ENCODE data around the gene PRUNE2. TPM values are rescaled to one million over a fixed set of nuclear protein-coding genes. Genes with fewer than 3 reads are reported as not detected.
"Not testable (repeated sequence)": the region's sequence is repeated elsewhere in the genome, so short reads cannot be mapped to it uniquely, and the experiment has no call there.

The PRUNE2 gene
- total RNA-seq (2014; rRNA removed; shearing (Covaris generic)): 0.38 TPM in 1 of 2 replicates, not detected in the other
- total RNA-seq (2022): 0.44 TPM in 1 of 2 replicates, not detected in the other
- Bru-seq, nascent RNA: percentile 9 among the genes with signal in this experiment
- percentile 5 among the genes with signal in this experiment for BruChase-seq, experiment 1, labeled RNA remaining after a 6-hour chase
- BruChase-seq, experiment 2, labeled RNA remaining after a 2-hour chase: percentile 2 among the genes with signal in this experiment
- long read RNA-seq, partial matches to known transcripts: 0 of 2 reads
- long read RNA-seq, other reads (novel, unspliced or antisense): 2 of 2 reads

DNA sequence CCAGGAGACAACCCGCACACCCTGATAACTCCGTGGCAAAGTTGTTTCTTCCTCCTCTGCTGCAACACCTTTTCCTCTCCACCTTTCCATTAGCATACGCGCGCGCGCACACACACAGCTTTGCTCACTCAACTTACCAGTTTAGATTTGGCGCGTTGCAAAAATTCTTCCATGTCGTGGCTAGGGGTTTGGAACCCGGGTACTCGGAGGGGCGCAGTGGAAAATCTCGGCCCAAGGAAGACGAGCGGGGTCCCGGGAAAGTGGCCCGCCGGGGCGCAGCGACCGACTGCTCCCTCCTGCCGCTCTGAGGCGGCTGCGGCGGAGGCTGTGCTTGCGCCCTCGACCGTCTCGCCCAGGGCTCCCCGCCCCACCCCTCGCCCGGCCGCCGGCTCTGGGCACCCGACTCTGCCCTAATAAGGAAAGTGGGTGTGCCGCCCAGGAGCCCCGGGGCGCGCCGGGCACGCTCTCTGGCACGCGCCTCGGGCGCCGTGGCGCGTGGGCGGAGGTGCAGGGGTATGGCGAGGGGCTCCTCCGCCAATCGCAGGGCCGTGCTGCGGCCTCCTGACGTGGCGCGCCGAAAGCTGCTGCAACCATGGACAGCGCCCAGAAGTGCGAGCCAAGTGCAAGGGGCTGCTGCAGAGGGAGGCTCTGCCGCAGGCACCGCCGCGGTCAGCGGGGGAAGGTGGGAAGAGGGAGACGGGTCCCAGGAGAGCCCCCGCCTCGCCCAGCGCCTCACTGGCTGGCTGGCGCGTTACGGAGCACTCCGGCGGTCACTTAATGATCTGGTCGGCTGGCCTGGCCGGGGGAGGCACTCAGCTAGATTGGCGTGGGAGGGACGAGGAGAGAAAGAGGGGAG is at the start of gene PRUNE2:
TSS of gene PRUNE2 (minus strand) at position 324 of the 856 bp plus-strand sequence. CDS start at position 173, 151 bp downstream.
- H3K27ac ChIP-seq (ENCODE audit: low read depth, low read length, poor library complexity, severe bottlenecking): no peak within 1 kb of the TSS
- intact Hi-C loops (cut with micrococcal nuclease; ENCODE audit: unreplicated experiment): no loop called here
- no peaks in the 10 kb centered on the region for H3K36me3 ChIP-seq (ENCODE audit: insufficient read depth, low read length)
- H4K20me1 ChIP-seq (ENCODE audit: insufficient read depth, low read length): no peaks in the 10 kb centered on the region
- POLR2A ChIA-PET: no interaction called here
- no peak for TF ChIP-seq EZH2phosphoT487 (IDR thresholded peaks at IDR 0.05; ENCODE audit: borderline replicate concordance, low read depth, low read length)
- no peak for TF ChIP-seq CTCF (conservative IDR thresholded peaks at IDR 0.05; ENCODE audit: low read length)
- DNase-seq (ENCODE audit: low spot score): no peak
- no peaks in the 10 kb centered on the region for H3K9me2 ChIP-seq (ENCODE audit: insufficient read depth, low read length)
- H3K4me3 ChIP-seq (ENCODE audit: low read depth, low read length, poor library complexity, severe bottlenecking): no peak within 1 kb of the TSS
- no peak within 1 kb of the TSS for H3K4me2 ChIP-seq (ENCODE audit: low read length)
- no TSS peak for BruUV-seq (replicated peaks)
- no peaks in the 10 kb centered on the region for H3K4me1 ChIP-seq (ENCODE audit: insufficient read depth, low read length, poor library complexity, severe bottlenecking)
- CTCF ChIA-PET (ENCODE audit: unreplicated experiment): no interaction called here
- H3K79me2 ChIP-seq (ENCODE audit: insufficient read depth, low read depth, low read length): no peaks in the 10 kb centered on the region
- H2AFZ ChIP-seq (ENCODE audit: low read length): no peak within 1 kb of the TSS
- no peaks in the 10 kb centered on the region for H3K9me3 ChIP-seq (ENCODE audit: low read length)

DNA sequence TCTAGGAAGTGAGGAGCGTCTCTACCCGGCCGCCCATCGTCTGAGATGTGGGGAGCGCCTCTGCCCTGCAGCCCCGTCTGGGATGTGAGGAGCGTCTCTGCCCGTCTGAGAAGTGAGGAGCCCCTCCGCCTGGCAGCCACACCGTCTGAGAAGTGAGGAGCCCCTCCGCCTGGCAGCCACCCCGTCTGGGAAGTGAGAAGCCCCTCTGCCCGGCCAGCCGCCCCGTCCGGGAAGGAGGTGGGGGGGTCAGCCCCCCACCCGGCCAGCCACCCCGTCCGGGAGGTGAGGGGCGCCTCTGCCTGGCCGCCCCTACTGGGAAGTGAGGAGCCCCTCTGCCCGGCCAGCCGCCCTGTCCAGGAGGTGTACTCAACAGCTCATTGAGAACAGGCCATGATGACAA is 49.5 kb upstream of the PRUNE2 start:
- H3K36me3 ChIP-seq (ENCODE audit: insufficient read depth, low read length); H3K4me1 ChIP-seq (ENCODE audit: insufficient read depth, low read length, poor library complexity, severe bottlenecking); H4K20me1 ChIP-seq (ENCODE audit: insufficient read depth, low read length); H3K9me3 ChIP-seq (ENCODE audit: low read length); CTCF ChIA-PET (ENCODE audit: unreplicated experiment); H3K4me2 ChIP-seq (ENCODE audit: low read length); H2AFZ ChIP-seq (ENCODE audit: low read length); BruUV-seq (replicated peaks); H3K79me2 ChIP-seq (ENCODE audit: insufficient read depth, low read depth, low read length); DNase-seq (ENCODE audit: low spot score); H3K9me2 ChIP-seq (ENCODE audit: insufficient read depth, low read length); H3K4me3 ChIP-seq (ENCODE audit: low read depth, low read length, poor library complexity, severe bottlenecking); POLR2A ChIA-PET; H3K27ac ChIP-seq (ENCODE audit: low read depth, low read length, poor library complexity, severe bottlenecking); intact Hi-C loops (cut with micrococcal nuclease; ENCODE audit: unreplicated experiment): not testable (repeated sequence)

DNA sequence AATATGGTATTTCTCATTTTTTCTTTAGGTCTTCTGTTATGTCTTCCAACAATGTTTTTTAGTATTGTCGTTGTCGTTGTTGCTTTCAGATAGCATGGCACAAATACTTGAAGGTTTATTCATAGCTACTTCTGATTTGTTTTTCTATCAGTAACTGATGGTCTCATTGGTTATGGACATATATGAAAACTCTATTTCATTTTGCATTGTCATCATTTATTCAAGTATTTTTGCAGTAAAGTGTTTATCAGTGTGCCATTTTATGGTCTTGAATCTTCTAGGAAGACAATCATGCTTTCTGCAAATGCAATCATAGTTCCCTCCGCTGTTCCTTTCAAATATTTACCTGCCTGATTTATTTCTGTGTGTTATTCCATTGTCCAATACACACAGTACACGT is 44.0 kb upstream of the PRUNE2 start:
- Histone ChIP-seq H3K4me2 (ENCODE audit: low read length) (no peak overlapping the region), H3K9me2 (ENCODE audit: insufficient read depth, low read length) (no peaks in the 10 kb centered on the region), H4K20me1 (ENCODE audit: insufficient read depth, low read length) (no peaks in the 10 kb centered on the region), H3K4me1 (ENCODE audit: insufficient read depth, low read length, poor library complexity, severe bottlenecking) (no peaks in the 10 kb centered on the region), H3K79me2 (ENCODE audit: insufficient read depth, low read depth, low read length) (no peaks in the 10 kb centered on the region), H2AFZ (ENCODE audit: low read length) (no peak overlapping the region), H3K27ac (ENCODE audit: low read depth, low read length, poor library complexity, severe bottlenecking) (no peak overlapping the region), H3K36me3 (ENCODE audit: insufficient read depth, low read length) (no peaks in the 10 kb centered on the region), H3K9me3 (ENCODE audit: low read length) (no peaks in the 10 kb centered on the region), H3K4me3 (ENCODE audit: low read depth, low read length, poor library complexity, severe bottlenecking) (no peak overlapping the region)
- BruUV-seq (replicated peaks): no TSS peak
- intact Hi-C loops (cut with micrococcal nuclease; ENCODE audit: unreplicated experiment): no loop called here
- no peak for DNase-seq (ENCODE audit: low spot score)
- CTCF ChIA-PET (ENCODE audit: unreplicated experiment): no interaction called here
- TF ChIP-seq CTCF (conservative IDR thresholded peaks at IDR 0.05; ENCODE audit: low read length) (no peak), EZH2phosphoT487 (IDR thresholded peaks at IDR 0.05; ENCODE audit: borderline replicate concordance, low read depth, low read length) (no peak)
- POLR2A ChIA-PET: no interaction called here

Measured in OCI-LY7 (cell line).